H1 (cell line): ENCODE results near the gene MBOAT2. TPM values are rescaled to one million over a fixed set of nuclear protein-coding genes. Genes with fewer than 3 reads are reported as not detected.

Experiments used
- CTCF ChIA-PET: fragments of 300-600 bp; sonication (Branson Sonifier 250); formaldehyde crosslinking; loops from one replicate; lab custom pipeline; 2021; ENCODE audit not compliant: partially characterized antibody; lab: Charles Lee
- POLR2A ChIA-PET: fragments of 300-600 bp; sonication (Branson Sonifier 250); formaldehyde crosslinking; loops from one replicate; lab custom pipeline; 2021; ENCODE audit warnings: inconsistent platforms; ENCODE audit not compliant: partially characterized antibody; lab: Charles Lee
- DNase-seq, 2 experiments: peaks; one replicate each; pipeline versions ENCODE4 v3.0.0 to v3.0.0-alpha.2; 2010 to 2022; ENCODE audit warnings: low spot score in 2 of 2, low read depth in 1 of 2, mixed read lengths in 1 of 2
- FAIRE-seq: peaks from 2 replicates; lab custom pipeline; 2011; peaks lifted over from hg19 to GRCh38; lab: Jason Lieb, UNC
- H2AFZ ChIP-seq: 2 replicates; pipeline ENCODE4 v1.8.1; 2012; ENCODE audit warnings: low read length, inconsistent platforms
- H2AK5ac ChIP-seq: 2 replicates; pipeline ENCODE4 v1.6.1; 2013; ENCODE audit warnings: low read depth, low read length
- H2BK120ac ChIP-seq: replicated peaks from 2 replicates; pipeline ENCODE3; 2013; ENCODE audit warnings: low read depth, low read length, inconsistent platforms
- H2BK12ac ChIP-seq: 2 replicates; pipeline ENCODE4 v1.6.1; 2013; ENCODE audit warnings: low read depth, low read length
- H2BK15ac ChIP-seq: 2 replicates; pipeline ENCODE4 v1.6.1; 2013; ENCODE audit warnings: low read length
- H2BK20ac ChIP-seq: 2 replicates; pipeline ENCODE4 v1.6.1; 2013; ENCODE audit warnings: low read length
- H2BK5ac ChIP-seq: 2 replicates; pipeline ENCODE4 v1.6.1; 2013; ENCODE audit warnings: low read depth, low read length
- H3K14ac ChIP-seq: 2 replicates; pipeline ENCODE4 v1.6.1; 2013; ENCODE audit warnings: inconsistent platforms; ENCODE audit not compliant: insufficient read length
- H3K18ac ChIP-seq: 2 replicates; pipeline ENCODE4 v1.6.1; 2013; ENCODE audit warnings: low read length; ENCODE audit errors: extremely low read depth
- H3K23ac ChIP-seq: 2 replicates; pipeline ENCODE4 v1.6.1; 2013; ENCODE audit warnings: inconsistent platforms; ENCODE audit not compliant: insufficient read length
- H3K23me2 ChIP-seq: 2 replicates; pipeline ENCODE4 v1.6.1; 2013; ENCODE audit warnings: low read depth, low read length
- H3K27ac ChIP-seq: 2 replicates; pipeline ENCODE4 v1.6.1; 2011; ENCODE audit warnings: low read depth, low read length, inconsistent platforms
- H3K27me3 ChIP-seq, 4 experiments: replicated peaks in 1 of 4; 1 replicate in 1 of 4; 2 replicates in 3 of 4; pipeline versions ENCODE4 v1.6.1 to v1.8.1; 2011 to 2013; ENCODE audit warnings: low read length in 3 of 4, mild to moderate bottlenecking in 3 of 4, inconsistent platforms in 2 of 4, mixed read lengths in 2 of 4, moderate library complexity in 1 of 4; ENCODE audit not compliant: control insufficient read depth in 3 of 4, insufficient read depth in 3 of 4; ENCODE audit errors: extremely low read depth in 1 of 4
- H3K36me3 ChIP-seq, 4 experiments: 2 replicates each; pipeline versions ENCODE4 v1.6.1 to v1.8.1; 2011 to 2013; ENCODE audit warnings: mild to moderate bottlenecking in 4 of 4, low read length in 3 of 4, moderate library complexity in 2 of 4, control low read depth in 1 of 4, inconsistent platforms in 1 of 4; ENCODE audit not compliant: insufficient read depth in 4 of 4, control insufficient read depth in 2 of 4
- H3K4ac ChIP-seq: replicated peaks from 2 replicates; pipeline ENCODE3; 2013; ENCODE audit warnings: low read length, low read depth, mixed read lengths, inconsistent platforms; ENCODE audit not compliant: insufficient read length
- H3K4me1 ChIP-seq, 4 experiments: replicated peaks in 1 of 4; 1 replicate in 1 of 4; 2 replicates in 3 of 4; pipeline versions ENCODE4 v1.6.1 to v1.8.1; 2011 to 2013; ENCODE audit warnings: low read length in 3 of 4, inconsistent platforms in 2 of 4, mixed read lengths in 1 of 4; ENCODE audit not compliant: insufficient read depth in 4 of 4, control insufficient read depth in 3 of 4
- H3K4me2 ChIP-seq, 2 experiments: 2 replicates each; pipeline versions ENCODE4 v1.6.1 to v1.8.1; 2011 to 2013; ENCODE audit warnings: low read depth in 2 of 2, low read length in 2 of 2, control low read depth in 1 of 2, inconsistent platforms in 1 of 2, mild to moderate bottlenecking in 1 of 2; ENCODE audit not compliant: insufficient read depth in 1 of 2
- H3K4me3 ChIP-seq, 4 experiments: fragments of 200-600, 300-600 bp in 1 of 4; sonication (generic), shearing (Covaris generic), sonication (Bioruptor Twin) in 1 of 4; 2 replicates each; pipeline versions ENCODE4 v1.5.1 to v1.8.1; 2011 to 2016; ENCODE audit warnings: low read length in 4 of 4, low read depth in 3 of 4, control low read depth in 2 of 4, inconsistent platforms in 2 of 4, mild to moderate bottlenecking in 2 of 4, mixed read lengths in 1 of 4, moderate library complexity in 1 of 4; ENCODE audit not compliant: insufficient read depth in 2 of 4; ENCODE audit errors: extremely low read depth in 1 of 4
- H3K56ac ChIP-seq: replicated peaks from 2 replicates; pipeline ENCODE3; 2013; ENCODE audit warnings: low read depth, mild to moderate bottlenecking, mixed read lengths, low read length, inconsistent platforms; ENCODE audit not compliant: insufficient read length
- H3K79me1 ChIP-seq: 2 replicates; pipeline ENCODE4 v1.6.1; 2013; ENCODE audit warnings: low read depth, low read length, control low read depth
- H3K79me2 ChIP-seq, 2 experiments: 2 replicates each; pipeline versions ENCODE4 v1.6.1 to v1.8.1; 2012 to 2013; ENCODE audit warnings: low read length in 2 of 2, mild to moderate bottlenecking in 2 of 2, inconsistent platforms in 1 of 2; ENCODE audit not compliant: insufficient read depth in 2 of 2, control insufficient read depth in 1 of 2
- H3K9ac ChIP-seq, 4 experiments: replicated peaks in 1 of 4; 1 replicate in 1 of 4; 2 replicates in 3 of 4; pipeline versions ENCODE4 v1.6.1 to v1.8.1; 2011 to 2013; ENCODE audit warnings: low read depth in 3 of 4, low read length in 3 of 4, control low read depth in 2 of 4, mild to moderate bottlenecking in 2 of 4, moderate library complexity in 2 of 4, inconsistent platforms in 1 of 4; ENCODE audit errors: extremely low read depth in 1 of 4
- H3K9me3 ChIP-seq, 2 experiments: 2 replicates each; pipeline versions ENCODE4 v1.6.1 to v1.8.1; 2012 to 2013; ENCODE audit warnings: mild to moderate bottlenecking in 2 of 2, moderate library complexity in 2 of 2, control low read depth in 1 of 2, inconsistent platforms in 1 of 2, low read depth in 1 of 2, low read length in 1 of 2, mixed read lengths in 1 of 2; ENCODE audit not compliant: insufficient read depth in 2 of 2
- H4K20me1 ChIP-seq, 2 experiments: replicated peaks in 1 of 2; 2 replicates each; pipeline versions ENCODE3 to v1.8.1; 2011 to 2013; ENCODE audit warnings: inconsistent platforms in 2 of 2, low read length in 2 of 2, mild to moderate bottlenecking in 1 of 2; ENCODE audit not compliant: insufficient read depth in 2 of 2, control insufficient read depth in 1 of 2
- H4K5ac ChIP-seq: 2 replicates; pipeline ENCODE4 v1.6.1; 2013; ENCODE audit warnings: low read length, low read depth, mixed read lengths, inconsistent platforms; ENCODE audit not compliant: insufficient read length
- H4K8ac ChIP-seq: 2 replicates; pipeline ENCODE4 v1.8.0; 2013; ENCODE audit warnings: mild to moderate bottlenecking, moderate library complexity, low read length, inconsistent platforms; ENCODE audit not compliant: insufficient read depth; ENCODE audit errors: extremely low read depth
- H4K91ac ChIP-seq: replicated peaks from 2 replicates; pipeline ENCODE3; 2013; ENCODE audit warnings: low read length, mixed read lengths, inconsistent platforms; ENCODE audit not compliant: insufficient read length
- CEBPB ChIP-seq: IDR thresholded peaks from 2 replicates; pipeline ENCODE4 v1.6.1; 2012; ENCODE audit warnings: low read depth, low read length
- CREB1 ChIP-seq: IDR thresholded peaks from 2 replicates; pipeline ENCODE4 v1.6.1; 2012; ENCODE audit warnings: inconsistent platforms
- CTBP2 ChIP-seq: IDR thresholded peaks from 2 replicates; pipeline ENCODE4 v1.7.0; 2011; ENCODE audit warnings: borderline replicate concordance, mild to moderate bottlenecking, moderate library complexity, mixed read lengths, low read length; ENCODE audit not compliant: insufficient read depth, insufficient read length
- CTCF ChIP-seq, 3 experiments: IDR thresholded peaks; 1 replicate in 2 of 3; 2 replicates in 1 of 3; pipeline versions ENCODE4 v1.5.1 to v1.6.1; 2011; ENCODE audit warnings: low read length in 3 of 3, mild to moderate bottlenecking in 3 of 3, inconsistent platforms in 2 of 3, low read depth in 1 of 3, moderate library complexity in 1 of 3; ENCODE audit not compliant: insufficient read depth in 1 of 3; ENCODE audit errors: control extremely low read depth in 1 of 3
- HDAC2 ChIP-seq, 2 experiments: fragments of 300-600 bp in 1 of 2; sonication (generic) in 1 of 2; IDR thresholded peaks; 2 replicates each; pipeline ENCODE4 v1.6.1; 2011 to 2012; ENCODE audit warnings: low read depth in 2 of 2, low read length in 2 of 2, mild to moderate bottlenecking in 2 of 2, moderate library complexity in 2 of 2, borderline replicate concordance in 1 of 2, inconsistent platforms in 1 of 2
- NRF1 ChIP-seq: IDR thresholded peaks from 2 replicates; pipeline ENCODE4 v1.6.1; 2011; ENCODE audit warnings: mild to moderate bottlenecking, low read depth, low read length, improper control_type of control experiment
- PHF8 ChIP-seq: fragments of 200-600 bp; sonication (generic); conservative IDR thresholded peaks from 2 replicates; pipeline ENCODE4 v1.7.1; 2012; ENCODE audit warnings: low read depth, mild to moderate bottlenecking, inconsistent platforms, low read length, moderate library complexity
- POLR2A ChIP-seq, 2 experiments: IDR thresholded peaks; 1 replicate in 1 of 2; 2 replicates in 1 of 2; pipeline ENCODE4 v1.6.1; 2011; ENCODE audit warnings: low read depth in 2 of 2, low read length in 2 of 2, mild to moderate bottlenecking in 2 of 2; ENCODE audit errors: control extremely low read depth in 1 of 2
- SIN3A ChIP-seq, 2 experiments: IDR thresholded peaks in 1 of 2; conservative IDR thresholded peaks in 1 of 2; 2 replicates each; pipeline ENCODE4 v1.6.1; 2011 to 2012; ENCODE audit warnings: low read length in 2 of 2, improper control_type of control experiment in 1 of 2, low read depth in 1 of 2, mild to moderate bottlenecking in 1 of 2
- SIRT6 ChIP-seq: IDR thresholded peaks from one replicate; pipeline ENCODE4 v1.7.1; 2012; ENCODE audit warnings: low read length, inconsistent platforms
- TAF7 ChIP-seq: optimal IDR thresholded peaks from 2 replicates; pipeline ENCODE3; 2011; ENCODE audit warnings: low read depth, mild to moderate bottlenecking, inconsistent platforms, low read length, moderate library complexity, borderline replicate concordance
- YY1 ChIP-seq: IDR thresholded peaks from 2 replicates; pipeline ENCODE4 v1.6.1; 2011; ENCODE audit warnings: low read depth, mild to moderate bottlenecking, low read length
- WGBS, 2 experiments: shearing (Covaris generic) in 1 of 2; methylation state at CpG; one replicate each; pipeline versions ENCODE4 v1.1.6 to v1.1.7; 2013 to 2015; ENCODE audit warnings: low lambda C conversion rate in 2 of 2, mixed read lengths in 2 of 2, inconsistent platforms in 1 of 2, low coverage in 1 of 2, missing lambda C conversion rate in 1 of 2; ENCODE audit not compliant: insufficient replicate concordance in 2 of 2, insufficient coverage in 1 of 2, insufficient read length in 1 of 2; ENCODE audit errors: extremely low coverage in 1 of 2, missing lambda C conversion rate in 1 of 2; 5-methylcytosine and 5-hydroxymethylcytosine counted together
- polyA plus RNA-seq, 7 experiments: library from polyadenylated mRNA; depleted of rRNA in 3 of 7; stranded (reverse) in 5 of 7; unstranded in 2 of 7; fragments of >200 nt in 5 of 7; fragments of 200-250 nt in 2 of 7; gene quantifications; 1 replicate in 5 of 7; 2 replicates in 1 of 7; 4 replicates in 1 of 7; pipeline versions ENCODE4 v1.2.1 to v1.2.3, GENCODE V29; 2011 to 2013; ENCODE audit warnings: missing spikeins in 2 of 7, mixed read lengths in 2 of 7
- total RNA-seq: library from RNA; stranded (reverse); fragmentation: NEBNext Ultra II Directional; extraction: Animal tissue kit (Norgen Biotek cat#: 25700); gene quantifications from 2 replicates; pipeline ENCODE4 v1.2.1, GENCODE V29; 2021

MBOAT2 gene
- total and polyA plus RNA-seq, 2 of the 8 experiments (the other 6 are each of a cell fraction or from before 2014, with no cell fraction given), result 11.2 to 23.4 TPM

DNA sequence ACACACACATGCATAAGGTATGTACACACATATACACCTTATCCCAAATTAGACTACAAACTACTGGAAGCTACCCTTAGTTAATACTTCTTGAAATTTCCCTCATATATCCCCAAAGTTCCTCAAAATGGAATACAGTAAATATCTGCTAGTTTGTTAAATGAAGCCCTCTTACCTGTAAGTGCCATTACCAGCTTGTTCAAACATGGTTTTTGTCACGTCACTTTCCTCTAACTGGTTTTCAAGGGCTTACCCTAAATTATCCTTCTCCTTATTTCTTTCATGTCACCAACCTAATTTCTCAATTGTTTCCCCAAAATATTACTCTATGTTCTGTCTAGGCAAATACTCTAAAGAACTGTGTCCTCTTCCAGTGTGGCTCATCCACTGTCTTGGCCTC, 141.7 kb downstream of the MBOAT2 start:
- H3K79me1 ChIP-seq, result no peaks in the 10 kb centered on the region
- H2AFZ ChIP-seq, result no peak overlapping the region
- H2BK5ac ChIP-seq, result no peak overlapping the region
- no peak overlapping the region for H2BK15ac ChIP-seq
- H3K18ac ChIP-seq, result no peak overlapping the region
- no peak overlapping the region for H2BK120ac ChIP-seq
- no peaks in the 10 kb centered on the region for H3K27me3 ChIP-seq
- H2BK12ac ChIP-seq, result no peak overlapping the region
- H3K9ac ChIP-seq, result no peak overlapping the region
- no peak overlapping the region for H4K91ac ChIP-seq
- no peaks in the 10 kb centered on the region; the same call in 1 of the 2 replicates for H3K23me2 ChIP-seq
- CTCF ChIA-PET, result interaction anchor here (1.8 to 4.0 kb wide), 2 partner anchors 18 to 20 kb away, joined by 6 to 16 read pairs; no protein-coding TSS in a partner anchor
- no peak for DNase-seq
- no peak for FAIRE-seq
- peaks cover 0 to 3% of the 10 kb centered on the region in 2 experiments for H4K20me1 ChIP-seq
- no peaks in the 10 kb centered on the region for H3K79me2 ChIP-seq
- H3K9me3 ChIP-seq, result no peaks in the 10 kb centered on the region
- H3K4me1 ChIP-seq, result no peaks in the 10 kb centered on the region
- POLR2A ChIA-PET, result no interaction called here
- no peak overlapping the region for H3K27ac ChIP-seq
- H2BK20ac ChIP-seq, result no peak overlapping the region
- H3K14ac ChIP-seq, result no peak overlapping the region
- WGBS, 2 experiments, result 90% methylated on average over 1 of the region's 1 CpG; no CpG with 5 or more reads in 1 of the 2 experiments
- no peak overlapping the region for H3K23ac ChIP-seq
- no peak overlapping the region for H3K4me3 ChIP-seq
- no peak overlapping the region for H4K5ac ChIP-seq
- no peak overlapping the region for H3K4ac ChIP-seq
- H3K4me2 ChIP-seq, result no peak overlapping the region
- no peak overlapping the region for H4K8ac ChIP-seq
- no peak overlapping the region for H2AK5ac ChIP-seq
- no peak overlapping the region for H3K56ac ChIP-seq
- no peaks in the 10 kb centered on the region; a peak in 1 of 8 replicates for H3K36me3 ChIP-seq
- no peak for TF ChIP-seq YY1
- TF ChIP-seq POLR2A (IDR thresholded peaks at IDR 0.05; ENCODE audit: control extremely low read depth in 1 of 2, low read depth in 2 of 2, low read length in 2 of 2), result no peak
- no peak for TF ChIP-seq TAF7
- TF ChIP-seq PHF8, result no peak
- no peak for TF ChIP-seq CEBPB
- no peak for TF ChIP-seq SIRT6
- no peak for TF ChIP-seq CTBP2
- no peak for TF ChIP-seq NRF1
- TF ChIP-seq CTCF (IDR thresholded peaks at IDR 0.05; ENCODE audit: control extremely low read depth in 1 of 3, insufficient read depth in 1 of 3, low read depth in 1 of 3, low read length in 3 of 3), result no peak
- no peak for TF ChIP-seq HDAC2 (IDR thresholded peaks at IDR 0.05; ENCODE audit: borderline replicate concordance in 1 of 2, low read depth in 2 of 2, low read length in 2 of 2)
- TF ChIP-seq CREB1, result no peak
- no peak for TF ChIP-seq SIN3A (conservative IDR thresholded peaks at IDR 0.05 in 1 of 2, IDR thresholded peaks at IDR 0.05 in 1 of 2; ENCODE audit: low read depth in 1 of 2, low read length in 2 of 2)
